ENCODE data around the gene ANKRD13A.

GRCh38 chr12:109987615-109988014 is 11.6 kb upstream of the ANKRD13A start:
- TF ChIP-seq POLR2AphosphoS5 (IDR thresholded peaks at IDR 0.05; ENCODE audit: borderline replicate concordance, low read depth, low read length) (no peak), EZH2 (IDR thresholded peaks at IDR 0.05) (no peak)

All from SK-N-MC (cell line).